Parathyroid adenoma (tissue), 2 donors: Measurements from ENCODE around the gene ADGRE3.

Experiments used
- H2AFZ ChIP-seq: fragments of 300-600 bp; sonication (generic); one replicate; pipeline ENCODE4 v1.7.0; 2017; ENCODE audit warnings: antibody characterized with exemption, mild to moderate bottlenecking
- H3K27ac ChIP-seq: fragments of 300-600 bp; sonication (generic); one replicate; pipeline ENCODE4 v1.7.0; 2017
- H3K27me3 ChIP-seq: fragments of 300-600 bp; sonication (generic); one replicate; pipeline ENCODE4 v1.7.0; 2017; ENCODE audit warnings: low read length; ENCODE audit not compliant: control insufficient read depth, insufficient read depth
- H3K36me3 ChIP-seq: fragments of 300-600 bp; sonication (generic); one replicate; pipeline ENCODE4 v1.7.0; 2017; ENCODE audit warnings: low read length; ENCODE audit not compliant: control insufficient read depth, insufficient read depth
- H3K4me1 ChIP-seq: fragments of 300-600 bp; sonication (generic); one replicate; pipeline ENCODE4 v1.7.0; 2017; ENCODE audit warnings: control low read depth
- H3K4me2 ChIP-seq: fragments of 300-600 bp; sonication (generic); one replicate; pipeline ENCODE4 v1.7.0; 2017; ENCODE audit warnings: low read length
- H3K4me3 ChIP-seq: fragments of 300-600 bp; sonication (generic); one replicate; pipeline ENCODE4 v1.7.0; 2017; ENCODE audit warnings: low read depth, low read length
- H3K79me2 ChIP-seq: fragments of 300-600 bp; sonication (generic); one replicate; pipeline ENCODE4 v1.7.0; 2017; ENCODE audit warnings: control low read depth
- H3K9ac ChIP-seq: fragments of 300-600 bp; sonication (generic); one replicate; pipeline ENCODE4 v1.7.0; 2017; ENCODE audit warnings: mild to moderate bottlenecking
- H3K9me3 ChIP-seq: fragments of 300-600 bp; sonication (generic); one replicate; pipeline ENCODE4 v1.7.0; 2017; ENCODE audit warnings: low read length; ENCODE audit not compliant: control insufficient read depth
- TF ChIP-seq, protein P1 (sequence below): fragments of 300-600 bp; sonication (generic); IDR thresholded peaks from one replicate; pipeline ENCODE4 v1.7.0; 2017; ENCODE audit warnings: antibody characterized with exemption, mild to moderate bottlenecking
- donor health status: primary hyperparathyroidism.

ADGRE3 gene, protein sequence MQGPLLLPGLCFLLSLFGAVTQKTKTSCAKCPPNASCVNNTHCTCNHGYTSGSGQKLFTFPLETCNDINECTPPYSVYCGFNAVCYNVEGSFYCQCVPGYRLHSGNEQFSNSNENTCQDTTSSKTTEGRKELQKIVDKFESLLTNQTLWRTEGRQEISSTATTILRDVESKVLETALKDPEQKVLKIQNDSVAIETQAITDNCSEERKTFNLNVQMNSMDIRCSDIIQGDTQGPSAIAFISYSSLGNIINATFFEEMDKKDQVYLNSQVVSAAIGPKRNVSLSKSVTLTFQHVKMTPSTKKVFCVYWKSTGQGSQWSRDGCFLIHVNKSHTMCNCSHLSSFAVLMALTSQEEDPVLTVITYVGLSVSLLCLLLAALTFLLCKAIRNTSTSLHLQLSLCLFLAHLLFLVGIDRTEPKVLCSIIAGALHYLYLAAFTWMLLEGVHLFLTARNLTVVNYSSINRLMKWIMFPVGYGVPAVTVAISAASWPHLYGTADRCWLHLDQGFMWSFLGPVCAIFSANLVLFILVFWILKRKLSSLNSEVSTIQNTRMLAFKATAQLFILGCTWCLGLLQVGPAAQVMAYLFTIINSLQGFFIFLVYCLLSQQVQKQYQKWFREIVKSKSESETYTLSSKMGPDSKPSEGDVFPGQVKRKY

DNA sequence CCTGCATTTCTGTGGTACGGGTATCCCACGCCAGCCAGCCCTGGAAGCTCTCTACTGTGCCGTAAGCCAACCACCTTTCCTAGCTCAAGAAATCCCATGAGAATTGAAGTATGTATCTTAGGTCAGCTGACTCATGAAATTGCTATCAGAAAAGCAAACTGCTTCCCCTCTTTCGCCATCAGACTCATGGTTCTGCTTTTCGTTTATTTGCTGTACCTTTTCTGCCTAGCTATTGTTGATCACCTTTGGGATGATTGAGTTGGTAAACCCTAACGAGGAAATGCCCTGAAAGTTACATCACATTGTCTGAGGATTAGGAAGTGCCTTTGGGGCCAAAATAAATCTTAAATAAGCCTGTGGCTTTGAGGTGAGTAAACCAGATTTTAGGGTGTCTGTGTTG is at the start of gene ADGRE3:
Gene ADGRE3, minus strand, starts transcription at position 81 of the 400 bp plus-strand sequence. Its CDS starts 74 bp downstream, at position 7.
- Histone ChIP-seq H3K4me3 (no peak within 1 kb of the TSS), H3K27ac (no peak within 1 kb of the TSS), H3K9ac (no peak within 1 kb of the TSS), H3K36me3 (no peaks in the 10 kb centered on the region), H3K4me2 (no peak within 1 kb of the TSS), H2AFZ (no peak within 1 kb of the TSS), H3K79me2 (no peaks in the 10 kb centered on the region), H3K27me3 (no peaks in the 10 kb centered on the region), H3K9me3 (no peaks in the 10 kb centered on the region), H3K4me1 (no peaks in the 10 kb centered on the region)
- TF ChIP-seq, protein P1, sequence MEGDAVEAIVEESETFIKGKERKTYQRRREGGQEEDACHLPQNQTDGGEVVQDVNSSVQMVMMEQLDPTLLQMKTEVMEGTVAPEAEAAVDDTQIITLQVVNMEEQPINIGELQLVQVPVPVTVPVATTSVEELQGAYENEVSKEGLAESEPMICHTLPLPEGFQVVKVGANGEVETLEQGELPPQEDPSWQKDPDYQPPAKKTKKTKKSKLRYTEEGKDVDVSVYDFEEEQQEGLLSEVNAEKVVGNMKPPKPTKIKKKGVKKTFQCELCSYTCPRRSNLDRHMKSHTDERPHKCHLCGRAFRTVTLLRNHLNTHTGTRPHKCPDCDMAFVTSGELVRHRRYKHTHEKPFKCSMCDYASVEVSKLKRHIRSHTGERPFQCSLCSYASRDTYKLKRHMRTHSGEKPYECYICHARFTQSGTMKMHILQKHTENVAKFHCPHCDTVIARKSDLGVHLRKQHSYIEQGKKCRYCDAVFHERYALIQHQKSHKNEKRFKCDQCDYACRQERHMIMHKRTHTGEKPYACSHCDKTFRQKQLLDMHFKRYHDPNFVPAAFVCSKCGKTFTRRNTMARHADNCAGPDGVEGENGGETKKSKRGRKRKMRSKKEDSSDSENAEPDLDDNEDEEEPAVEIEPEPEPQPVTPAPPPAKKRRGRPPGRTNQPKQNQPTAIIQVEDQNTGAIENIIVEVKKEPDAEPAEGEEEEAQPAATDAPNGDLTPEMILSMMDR: no peak

DNA sequence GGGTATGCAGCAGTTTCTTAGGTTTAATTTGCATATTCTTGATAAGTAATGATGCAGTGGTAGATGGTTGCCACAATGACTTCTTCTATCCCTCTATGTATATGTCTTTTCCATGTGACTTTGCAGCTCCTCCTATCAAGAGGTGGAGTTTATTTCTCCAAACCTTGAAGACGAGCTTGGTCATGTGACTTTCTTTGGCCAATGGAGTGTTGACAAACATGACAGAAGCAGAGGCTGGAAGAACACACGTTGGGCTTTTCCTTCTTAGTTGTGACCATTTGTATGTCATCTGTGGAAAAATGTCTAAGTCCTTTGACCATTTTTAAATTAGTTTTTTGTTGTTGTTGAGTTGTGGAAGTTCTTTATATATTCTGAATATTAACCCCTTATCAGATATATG is 47.5 kb upstream of the ADGRE3 start:
- no peak overlapping the region for H3K4me3 ChIP-seq
- H3K4me2 ChIP-seq: no peak overlapping the region
- no peak overlapping the region for H2AFZ ChIP-seq
- no peak overlapping the region for H3K27ac ChIP-seq
- no peaks in the 10 kb centered on the region for H3K79me2 ChIP-seq
- peaks cover 4% of the 10 kb centered on the region for H3K9me3 ChIP-seq
- no peak overlapping the region for H3K9ac ChIP-seq
- TF ChIP-seq, protein P1: no peak
- peaks cover 4% of the 10 kb centered on the region for H3K36me3 ChIP-seq
- no peaks in the 10 kb centered on the region for H3K4me1 ChIP-seq
- no peaks in the 10 kb centered on the region for H3K27me3 ChIP-seq

DNA sequence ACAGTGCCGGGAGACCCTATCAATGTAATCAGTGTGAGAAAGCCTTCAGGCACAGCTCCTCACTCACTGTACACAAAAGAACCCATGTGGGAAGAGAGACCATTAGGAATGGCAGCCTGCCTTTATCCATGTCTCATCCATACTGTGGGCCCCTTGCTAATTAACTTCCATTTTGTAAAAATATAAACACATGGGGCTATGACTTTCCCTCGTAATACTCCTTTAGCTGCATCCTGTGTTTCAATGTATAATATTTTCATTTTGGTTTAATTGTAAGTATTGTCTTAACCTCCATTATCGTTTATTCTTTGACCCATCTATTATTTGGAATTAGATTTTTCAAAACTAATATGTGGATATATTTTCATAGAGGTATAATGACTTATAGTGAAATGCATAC is 44.5 kb upstream of the ADGRE3 start:
- H3K27me3 ChIP-seq: no peaks in the 10 kb centered on the region
- no peak overlapping the region for H2AFZ ChIP-seq
- peaks cover 7% of the 10 kb centered on the region for H3K36me3 ChIP-seq
- TF ChIP-seq, protein P1: no peak
- H3K4me2 ChIP-seq: no peak overlapping the region
- H3K27ac ChIP-seq: no peak overlapping the region
- H3K9ac ChIP-seq: no peak overlapping the region
- peaks cover 4% of the 10 kb centered on the region for H3K9me3 ChIP-seq
- H3K4me1 ChIP-seq: no peaks in the 10 kb centered on the region
- no peaks in the 10 kb centered on the region for H3K79me2 ChIP-seq
- H3K4me3 ChIP-seq: no peak overlapping the region

GRCh38 chr19:14718522-14719116 is 44.0 kb upstream of the ADGRE3 start:
- TF ChIP-seq, protein P1: no peak
- H3K36me3 ChIP-seq: peaks cover 7% of the 10 kb centered on the region
- no peak overlapping the region for H3K27ac ChIP-seq
- H3K4me2 ChIP-seq: no peak overlapping the region
- H2AFZ ChIP-seq: no peak overlapping the region
- no peaks in the 10 kb centered on the region for H3K27me3 ChIP-seq
- H3K4me1 ChIP-seq: no peaks in the 10 kb centered on the region
- H3K79me2 ChIP-seq: no peaks in the 10 kb centered on the region
- no peak overlapping the region for H3K4me3 ChIP-seq
- peaks cover 4% of the 10 kb centered on the region for H3K9me3 ChIP-seq
- no peak overlapping the region for H3K9ac ChIP-seq
